IMR-90 (cell line): ENCODE results near the gene ADAMTS17. TPM values are rescaled to one million over a fixed set of nuclear protein-coding genes. Genes with fewer than 3 reads are reported as not detected.

ENCODE experiments used
- ATAC-seq: fragments of 200-7000 bp; cut with Tn5 transposase; 2 replicates; pipeline ENCODE4 v1.9.1; 2020; ENCODE audit warnings: low read depth, mild to moderate bottlenecking, moderate library complexity
- BruUV-seq: library from RNA; stranded (reverse); fragments of 400-500 nt; replicated peaks from 2 replicates; lab custom pipeline; 2021; lab: Mats Ljungman, UMichigan
- CTCF ChIA-PET: fragments of 300-600 bp; formaldehyde crosslinking; extraction: SDS; loops from one replicate; lab custom pipeline; 2021; ENCODE audit warnings: antibody characterized with exemption; lab: Yijun Ruan, JAX
- POLR2A ChIA-PET: fragments of 300-600 bp; sonication (Branson Sonifier 250); formaldehyde crosslinking; loops from one replicate; lab custom pipeline; 2022; ENCODE audit warnings: antibody characterized with exemption; ENCODE audit not compliant: unreplicated experiment; lab: Charles Lee
- DNase-seq: peaks from one replicate; pipeline ENCODE4 v3.0.0; 2013
- H2AFZ ChIP-seq: replicated peaks from 2 replicates; pipeline ENCODE3; 2013; ENCODE audit warnings: low read length, mild to moderate bottlenecking; ENCODE audit not compliant: poor library complexity
- H2AK5ac ChIP-seq: 2 replicates; pipeline ENCODE4 v1.6.1; 2013; ENCODE audit warnings: low read depth, low read length, inconsistent platforms
- H2AK9ac ChIP-seq: replicated peaks from 2 replicates; pipeline ENCODE3; 2013; ENCODE audit warnings: mild to moderate bottlenecking, low read depth, low read length, moderate library complexity; ENCODE audit not compliant: poor library complexity
- H2BK120ac ChIP-seq: 2 replicates; pipeline ENCODE4 v1.6.1; 2013; ENCODE audit warnings: low read depth, low read length, inconsistent platforms
- H2BK15ac ChIP-seq: 3 replicates; pipeline ENCODE4 v1.6.1; 2013; ENCODE audit warnings: low read depth, low read length, inconsistent platforms
- H2BK20ac ChIP-seq: 2 replicates; pipeline ENCODE4 v1.6.1; 2013; ENCODE audit warnings: low read depth, mild to moderate bottlenecking, inconsistent platforms, low read length, moderate library complexity
- H2BK5ac ChIP-seq: 2 replicates; pipeline ENCODE4 v1.6.1; 2013; ENCODE audit warnings: mild to moderate bottlenecking, low read depth, low read length, inconsistent platforms; ENCODE audit not compliant: poor library complexity, severe bottlenecking
- H3K14ac ChIP-seq: replicated peaks from 2 replicates; pipeline ENCODE4 v1.6.1; 2013; ENCODE audit warnings: low read depth, low read length, inconsistent platforms
- H3K18ac ChIP-seq: 2 replicates; pipeline ENCODE4 v1.6.1; 2013; ENCODE audit warnings: low read depth, low read length, control low read depth
- H3K23ac ChIP-seq: 2 replicates; pipeline ENCODE4 v1.6.1; 2013; ENCODE audit warnings: low read depth, low read length, inconsistent platforms
- H3K27ac ChIP-seq: 2 replicates; pipeline ENCODE4 v1.5.1; 2013; ENCODE audit warnings: mild to moderate bottlenecking, control low read depth, low read length; ENCODE audit not compliant: insufficient read depth
- H3K27me3 ChIP-seq: 2 replicates; pipeline ENCODE4 v1.6.1; 2013; ENCODE audit warnings: low read length; ENCODE audit not compliant: control insufficient read depth, insufficient read depth
- H3K36me3 ChIP-seq: 2 replicates; pipeline ENCODE4 v1.6.1; 2013; ENCODE audit warnings: low read length, mixed read lengths; ENCODE audit not compliant: control insufficient read depth, insufficient read depth
- H3K4ac ChIP-seq: 2 replicates; pipeline ENCODE4 v1.6.1; 2013; ENCODE audit warnings: low read depth, low read length, inconsistent platforms
- H3K4me1 ChIP-seq: 2 replicates; pipeline ENCODE4 v1.6.1; 2013; ENCODE audit warnings: low read length, mixed read lengths; ENCODE audit not compliant: control insufficient read depth, insufficient read depth
- H3K4me2 ChIP-seq: 2 replicates; pipeline ENCODE4 v1.6.1; 2013; ENCODE audit warnings: low read depth, mild to moderate bottlenecking, control low read depth, low read length, moderate library complexity
- H3K4me3 ChIP-seq: 2 replicates; pipeline ENCODE4 v1.5.1; 2013; ENCODE audit warnings: low read depth, mild to moderate bottlenecking, control low read depth, low read length, moderate library complexity; ENCODE audit not compliant: insufficient read depth
- H3K56ac ChIP-seq: 2 replicates; pipeline ENCODE4 v1.6.1; 2013; ENCODE audit warnings: low read length, inconsistent platforms; ENCODE audit not compliant: insufficient read depth; ENCODE audit errors: extremely low read depth
- H3K79me1 ChIP-seq, 2 experiments: 2 replicates each; pipeline ENCODE4 v1.6.1; 2013; ENCODE audit warnings: low read length in 2 of 2, inconsistent platforms in 1 of 2, low read depth in 1 of 2
- H3K9ac ChIP-seq: 2 replicates; pipeline ENCODE4 v1.6.1; 2013; ENCODE audit warnings: low read depth, low read length, control low read depth
- H3K9me1 ChIP-seq: 2 replicates; pipeline ENCODE4 v1.6.1; 2013; ENCODE audit warnings: low read length, inconsistent platforms; ENCODE audit not compliant: insufficient read depth
- H3K9me3 ChIP-seq: 2 replicates; pipeline ENCODE4 v1.6.1; 2013; ENCODE audit warnings: low read length; ENCODE audit not compliant: control insufficient read depth, insufficient read depth
- H4K20me1 ChIP-seq: 2 replicates; pipeline ENCODE4 v1.6.1; 2013; ENCODE audit warnings: low read length, inconsistent platforms; ENCODE audit not compliant: insufficient read depth
- H4K5ac ChIP-seq: 2 replicates; pipeline ENCODE4 v1.6.1; 2013; ENCODE audit warnings: mild to moderate bottlenecking, low read depth, low read length, control low read depth
- H4K8ac ChIP-seq, 2 experiments: 2 replicates each; pipeline ENCODE4 v1.6.1; 2013; ENCODE audit warnings: low read depth in 2 of 2, low read length in 2 of 2, control low read depth in 1 of 2, inconsistent platforms in 1 of 2
- H4K91ac ChIP-seq: 2 replicates; pipeline ENCODE4 v1.6.1; 2013; ENCODE audit warnings: low read depth, low read length, inconsistent platforms; ENCODE audit not compliant: insufficient read depth
- BHLHE40 ChIP-seq: fragments of 150-350 bp; IDR thresholded peaks from 2 replicates; pipeline ENCODE4 v1.6.1; 2016; ENCODE audit warnings: mild to moderate bottlenecking, low read depth, low read length
- CEBPB ChIP-seq: IDR thresholded peaks from 2 replicates; pipeline ENCODE4 v1.6.1; 2012; ENCODE audit warnings: low read depth, low read length, improper control_type of control experiment
- CHD1 ChIP-seq: IDR thresholded peaks from 2 replicates; pipeline ENCODE4 v1.6.1; 2012; ENCODE audit warnings: low read depth, low read length, improper control_type of control experiment
- CTCF ChIP-seq: conservative IDR thresholded peaks from 2 replicates; pipeline ENCODE4 v1.5.1; 2012; ENCODE audit warnings: mild to moderate bottlenecking, low read depth, low read length, improper control_type of control experiment
- FOS ChIP-seq: fragments of 150-350 bp; IDR thresholded peaks from 2 replicates; pipeline ENCODE4 v1.6.1; 2016; ENCODE audit warnings: low read depth, low read length
- MAFK ChIP-seq: IDR thresholded peaks from 2 replicates; pipeline ENCODE4 v1.6.1; 2012; ENCODE audit warnings: low read depth, low read length, improper control_type of control experiment
- MAZ ChIP-seq: IDR thresholded peaks from 2 replicates; pipeline ENCODE4 v1.6.1; 2012; ENCODE audit warnings: low read depth, mild to moderate bottlenecking, low read length, improper control_type of control experiment, moderate library complexity, borderline replicate concordance
- MXI1 ChIP-seq: IDR thresholded peaks from 2 replicates; pipeline ENCODE4 v1.6.1; 2012; ENCODE audit warnings: low read depth, mild to moderate bottlenecking, low read length, moderate library complexity, borderline replicate concordance
- NFE2L2 ChIP-seq: fragments of 150-350 bp; IDR thresholded peaks from 2 replicates; pipeline ENCODE4 v1.6.1; 2016; ENCODE audit warnings: low read depth, mild to moderate bottlenecking, low read length
- POLR2A ChIP-seq: IDR thresholded peaks from 2 replicates; pipeline ENCODE4 v1.6.1; 2012; ENCODE audit warnings: mild to moderate bottlenecking, low read depth, low read length
- RAD21 ChIP-seq: IDR thresholded peaks from 2 replicates; pipeline ENCODE4 v1.6.1; 2012; ENCODE audit warnings: low read length, improper control_type of control experiment
- RCOR1 ChIP-seq: IDR thresholded peaks from 2 replicates; pipeline ENCODE4 v1.6.1; 2012; ENCODE audit warnings: mild to moderate bottlenecking, low read length, improper control_type of control experiment; ENCODE audit not compliant: insufficient replicate concordance
- RFX5 ChIP-seq: IDR thresholded peaks from 2 replicates; pipeline ENCODE4 v1.8.0; 2012; ENCODE audit warnings: low read depth, mild to moderate bottlenecking, low read length, moderate library complexity
- SMC3 ChIP-seq: fragments of 150-350 bp; IDR thresholded peaks from 2 replicates; pipeline ENCODE4 v1.6.1; 2016; ENCODE audit warnings: low read depth, mild to moderate bottlenecking, antibody characterized with exemption, low read length, moderate library complexity
- USF2 ChIP-seq: fragments of 150-350 bp; IDR thresholded peaks from 2 replicates; pipeline ENCODE4 v1.6.1; 2017; ENCODE audit warnings: mild to moderate bottlenecking, antibody characterized with exemption, low read length, low read depth
- WGBS, 2 experiments: methylation state at CpG; one replicate each; pipeline versions ENCODE4 v1.1.5 to v1.1.7; 2013; ENCODE audit warnings: missing lambda C conversion rate in 2 of 2; ENCODE audit not compliant: insufficient read length in 1 of 2; ENCODE audit errors: extremely low coverage in 2 of 2; 5-methylcytosine and 5-hydroxymethylcytosine counted together
- dilution Hi-C: fragments of 300-500 bp; cut with HindIII; formaldehyde crosslinking; loops from one replicate; pipeline ENCODE4 v1.14.3; 2018; ENCODE audit warnings: low sequenced_read_pairs; ENCODE audit not compliant: unreplicated experiment
- in situ Hi-C: fragments of 300-500 bp; cut with MboI; formaldehyde crosslinking; loops from 3 replicates; pipeline ENCODE4 v1.14.3; 2019; ENCODE audit warnings: low sequenced_read_pairs, inconsistent platforms, mixed read lengths
- intact Hi-C: fragments of 100-400 bp; cut with micrococcal nuclease; formaldehyde crosslinking; loops from 2 replicates; pipeline ENCODE4 v1.10.0; 2022
- polyA plus RNA-seq, 3 experiments: library from polyadenylated mRNA; depleted of rRNA; stranded (reverse); fragments of >200 nt; gene quantifications; 2 replicates each; pipeline ENCODE4 v1.2.3, GENCODE V29; 2012; ENCODE audit warnings: low replicate concordance in 1 of 3
- total RNA-seq: library from RNA; depleted of rRNA; stranded (reverse); fragments of >200 nt; gene quantifications from 2 replicates; pipeline ENCODE4 v1.2.3, GENCODE V29; 2012
- TF ChIP-seq, protein P1 (sequence below): fragments of 150-350 bp; IDR thresholded peaks from 2 replicates; pipeline ENCODE4 v1.6.1; 2016; ENCODE audit warnings: low read depth, mild to moderate bottlenecking, low read length, moderate library complexity, borderline replicate concordance

Gene ADAMTS17
- total and polyA plus RNA-seq, 2 of the 4 experiments (the other 2 are of a cell fraction) = 0.03 TPM; not detected in 1

DNA sequence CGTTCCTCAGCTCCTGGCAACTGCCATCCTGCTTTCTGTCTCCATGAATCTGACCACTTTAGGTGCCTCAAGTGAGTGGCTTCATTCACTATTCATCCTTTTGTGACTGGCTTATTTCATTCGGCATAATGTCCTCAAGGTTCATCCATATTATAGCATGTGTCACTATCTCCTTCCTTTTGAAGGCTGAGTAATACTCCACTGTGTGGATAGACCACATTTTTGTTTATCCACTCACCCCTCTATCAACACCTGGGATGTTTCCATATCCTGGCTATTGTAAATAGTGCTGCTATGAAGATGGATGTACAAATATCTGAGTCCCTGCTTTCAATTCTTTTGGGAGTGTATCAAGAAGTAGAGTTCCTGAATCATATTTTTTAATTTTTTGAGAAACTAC is 98.8 kb downstream of the ADAMTS17 start:
- no peak overlapping the region for H3K9ac ChIP-seq
- no peak overlapping the region for H3K18ac ChIP-seq
- DNase-seq (no peak), ATAC-seq (no peak)
- ChIA-PET POLR2A (no interaction called here), CTCF (no interaction called here)
- H2AK9ac ChIP-seq = no peak overlapping the region
- no peak overlapping the region for H2BK5ac ChIP-seq
- no peak overlapping the region for H2BK15ac ChIP-seq
- no peak overlapping the region for H4K91ac ChIP-seq
- H2BK20ac ChIP-seq = no peak overlapping the region
- intact Hi-C loops = no loop called here
- no peak overlapping the region for H2BK120ac ChIP-seq
- no peak overlapping the region for H3K27ac ChIP-seq
- no peaks in the 10 kb centered on the region for H3K79me1 ChIP-seq
- H3K23ac ChIP-seq = no peak overlapping the region
- BruUV-seq = no TSS peak
- no peak overlapping the region for H3K56ac ChIP-seq
- in situ Hi-C loops = no loop called here
- dilution Hi-C loops = no loop called here
- peaks cover 54% of the 10 kb centered on the region for H3K9me3 ChIP-seq
- H2AFZ ChIP-seq = no peak overlapping the region
- H3K27me3 ChIP-seq = no peaks in the 10 kb centered on the region
- no peak overlapping the region for H3K4ac ChIP-seq
- H2AK5ac ChIP-seq = no peak overlapping the region
- no peak overlapping the region for H3K4me3 ChIP-seq
- no peak overlapping the region for H4K8ac ChIP-seq
- H4K5ac ChIP-seq = no peak overlapping the region
- 57% methylated on average over 1 of the region's 2 CpGs; no CpG with 5 or more reads in 1 of the 2 experiments for WGBS, 2 experiments
- no peak overlapping the region for H3K4me2 ChIP-seq
- H3K9me1 ChIP-seq = no peaks in the 10 kb centered on the region
- TF ChIP-seq FOS (no peak), RAD21 (no peak), POLR2A (no peak), CHD1 (no peak), MAZ (no peak), MXI1 (no peak), RFX5 (no peak), USF2 (no peak), NFE2L2 (no peak), BHLHE40 (no peak), CEBPB (no peak), MAFK (no peak), SMC3 (no peak), RCOR1 (no peak), CTCF (no peak)
- TF ChIP-seq, protein P1, sequence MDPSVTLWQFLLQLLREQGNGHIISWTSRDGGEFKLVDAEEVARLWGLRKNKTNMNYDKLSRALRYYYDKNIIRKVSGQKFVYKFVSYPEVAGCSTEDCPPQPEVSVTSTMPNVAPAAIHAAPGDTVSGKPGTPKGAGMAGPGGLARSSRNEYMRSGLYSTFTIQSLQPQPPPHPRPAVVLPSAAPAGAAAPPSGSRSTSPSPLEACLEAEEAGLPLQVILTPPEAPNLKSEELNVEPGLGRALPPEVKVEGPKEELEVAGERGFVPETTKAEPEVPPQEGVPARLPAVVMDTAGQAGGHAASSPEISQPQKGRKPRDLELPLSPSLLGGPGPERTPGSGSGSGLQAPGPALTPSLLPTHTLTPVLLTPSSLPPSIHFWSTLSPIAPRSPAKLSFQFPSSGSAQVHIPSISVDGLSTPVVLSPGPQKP = no peak
- no peak overlapping the region for H3K14ac ChIP-seq
- H3K36me3 ChIP-seq = no peaks in the 10 kb centered on the region
- no peaks in the 10 kb centered on the region for H3K4me1 ChIP-seq
- no peaks in the 10 kb centered on the region for H4K20me1 ChIP-seq
